CD4-positive, CD25-positive, alpha-beta regulatory T cell (primary cell): ENCODE data around the gene POU2F2. TPM values are rescaled to one million over a fixed set of nuclear protein-coding genes. Genes with fewer than 3 reads are reported as not detected.

Source experiments
- ATAC-seq, 2 donors: fragments of 150-1000 bp; cut with Tn5 transposase; one replicate each; pipeline ENCODE4 v1.10.0; 2021; ENCODE audit warnings: low read depth in 2 of 2, moderate number of reproducible peaks in 2 of 2, moderate library complexity in 1 of 2
- DNase-seq, 3 donors: peaks; one replicate each; pipeline versions ENCODE4 v3.0.0 to v3.0.0-alpha.2; 2012 to 2022; ENCODE audit warnings: mixed read lengths in 1 of 3
- H3K27ac ChIP-seq: one replicate; pipeline ENCODE4 v1.7.0; 2013; ENCODE audit warnings: mild to moderate bottlenecking, low read length; ENCODE audit not compliant: insufficient read depth, poor library complexity, severe bottlenecking
- H3K27me3 ChIP-seq: one replicate; pipeline ENCODE4 v1.7.0; 2013; ENCODE audit warnings: low read length; ENCODE audit not compliant: control insufficient read depth, insufficient read depth
- H3K36me3 ChIP-seq: one replicate; pipeline ENCODE4 v1.7.0; 2013; ENCODE audit warnings: mild to moderate bottlenecking, low read length, moderate library complexity; ENCODE audit not compliant: control insufficient read depth, insufficient read depth
- H3K4me1 ChIP-seq: 2 replicates; pipeline ENCODE4 v1.7.0; 2013; ENCODE audit warnings: mild to moderate bottlenecking, low read length; ENCODE audit not compliant: insufficient read depth, control insufficient read depth, poor library complexity, severe bottlenecking
- H3K4me3 ChIP-seq: one replicate; pipeline ENCODE4 v1.7.0; 2013; ENCODE audit warnings: low read depth, mild to moderate bottlenecking, low read length, moderate library complexity
- H3K9me3 ChIP-seq, 2 experiments: 1 replicate in 1 of 2; 2 replicates in 1 of 2; pipeline ENCODE4 v1.7.0; 2013; ENCODE audit warnings: low read length in 2 of 2, mild to moderate bottlenecking in 1 of 2, moderate library complexity in 1 of 2; ENCODE audit not compliant: control insufficient read depth in 2 of 2
- H3K27ac Mint-ChIP-seq, 3 donors: one replicate each; pipeline ENCODE4 v1.8.0; 2020 to 2022; ENCODE audit warnings: mild to moderate bottlenecking in 3 of 3, mixed read lengths in 3 of 3, moderate library complexity in 2 of 3
- H3K27me3 Mint-ChIP-seq: one replicate; pipeline ENCODE4 v1.8.0; 2022; ENCODE audit warnings: mild to moderate bottlenecking, mixed read lengths
- H3K36me3 Mint-ChIP-seq: one replicate; pipeline ENCODE4 v1.8.0; 2020; ENCODE audit warnings: mixed read lengths
- H3K4me1 Mint-ChIP-seq, 4 donors: one replicate each; pipeline ENCODE4 v1.8.0; 2020 to 2022; ENCODE audit warnings: mixed read lengths in 4 of 4, mild to moderate bottlenecking in 1 of 4
- H3K4me3 Mint-ChIP-seq, 4 donors: one replicate each; pipeline ENCODE4 v1.8.0; 2020 to 2022; ENCODE audit warnings: mild to moderate bottlenecking in 4 of 4, mixed read lengths in 4 of 4, moderate library complexity in 3 of 4
- H3K9me3 Mint-ChIP-seq, 7 donors: one replicate each; pipeline ENCODE4 v1.8.0; 2020 to 2022; ENCODE audit warnings: mixed read lengths in 7 of 7, mild to moderate bottlenecking in 3 of 7, moderate library complexity in 2 of 7
- polyA plus RNA-seq, 4 donors: library from polyadenylated mRNA; unstranded; fragments of 300-500 nt; fragmentation: Illumina TruSeq; gene quantifications; one replicate each; pipeline ENCODE4 v1.2.3, GENCODE V29; 2021
- total RNA-seq: library from RNA; stranded (reverse); gene quantifications from one replicate; pipeline ENCODE4 v1.2.3, GENCODE V29; 2022

The POU2F2 gene
- total and polyA plus RNA-seq, 5 donors from 2014 or later, result 4.2 to 48.9 (median 7.2) TPM

- H3K27ac Mint-ChIP-seq, result peak within 1 kb of the TSS; percentile 98 to 100 (median 100)
- H3K27me3 Mint-ChIP-seq, result peaks cover 8% of the 10 kb centered on the region
- Histone ChIP-seq H3K27ac (peak within 1 kb of the TSS; percentile 98), H3K27me3 (no peaks in the 10 kb centered on the region), H3K36me3 (peaks cover 20% of the 10 kb centered on the region), H3K4me3 (peak within 1 kb of the TSS; percentile 92), H3K4me1 (peaks cover 27% of the 10 kb centered on the region), H3K9me3 (no peaks in the 10 kb centered on the region)
- H3K4me1 Mint-ChIP-seq, result peaks cover 4 to 39% (median 28%) of the 10 kb centered on the region in 4 donors
- DNase-seq (peak; percentile 96 to 100 (median 98)), ATAC-seq (peak; percentile 96 to 97)
- peak within 1 kb of the TSS; percentile 91 to 99 (median 96) for H3K4me3 Mint-ChIP-seq
- H3K36me3 Mint-ChIP-seq, result peaks cover 27% of the 10 kb centered on the region
- H3K9me3 Mint-ChIP-seq, result no peaks in the 10 kb centered on the region
Measured at GRCh38 chr19:42075616-42076379, 56.4 kb downstream of the POU2F2 start, which contains the start of gene ZNF574. TSS of gene ZNF574 (plus strand) at chr19:42076166. CDS start at chr19:42078607, 2,441 bp downstream.

DNA sequence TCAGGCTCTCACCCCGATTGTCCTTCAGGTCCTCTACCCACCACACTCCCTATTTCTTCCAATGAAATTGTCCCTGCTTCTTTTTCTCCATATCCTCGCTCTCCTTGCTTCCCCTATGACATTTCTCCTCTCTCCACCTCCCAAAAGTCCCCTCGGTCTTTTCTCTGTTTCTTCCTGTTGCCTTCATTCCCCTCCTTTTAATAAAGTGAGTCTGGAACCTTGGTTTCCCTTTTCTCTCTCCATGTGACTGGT, 57.0 kb downstream of the POU2F2 start:
- no peaks in the 10 kb centered on the region for H3K9me3 Mint-ChIP-seq
- ATAC-seq (no peak), DNase-seq (no peak)
- H3K36me3 Mint-ChIP-seq, result peaks cover 27% of the 10 kb centered on the region
- Histone ChIP-seq H3K4me1 (peaks cover 27% of the 10 kb centered on the region), H3K27me3 (no peaks in the 10 kb centered on the region), H3K27ac (peak overlapping the region; percentile 98), H3K9me3 (no peaks in the 10 kb centered on the region), H3K36me3 (peaks cover 19% of the 10 kb centered on the region), H3K4me3 (peak overlapping the region; percentile 91)
- H3K4me3 Mint-ChIP-seq, result peak overlapping the region; percentile 91 to 99 (median 96)
- peaks cover 8% of the 10 kb centered on the region for H3K27me3 Mint-ChIP-seq
- peak overlapping the region; percentile 98 to 100 (median 100) for H3K27ac Mint-ChIP-seq
- H3K4me1 Mint-ChIP-seq, result peaks cover 4 to 39% (median 28%) of the 10 kb centered on the region in 4 donors

GRCh38 chr19:42074513-42075363, 57.5 kb downstream of the POU2F2 start:
- Histone ChIP-seq H3K27me3 (no peaks in the 10 kb centered on the region), H3K36me3 (peaks cover 14% of the 10 kb centered on the region), H3K9me3 (no peaks in the 10 kb centered on the region), H3K27ac (peak overlapping the region; percentile 98), H3K4me3 (peak overlapping the region; percentile 91), H3K4me1 (peaks cover 27% of the 10 kb centered on the region)
- Mint-ChIP-seq H3K36me3 (peaks cover 27% of the 10 kb centered on the region), H3K27me3 (peaks cover 8% of the 10 kb centered on the region), H3K9me3 (no peaks in the 10 kb centered on the region), H3K4me3 (peak overlapping the region; percentile 91 to 99 (median 96)), H3K27ac (peak overlapping the region; percentile 98 to 100 (median 100)), H3K4me1 (peaks cover 4 to 39% (median 28%) of the 10 kb centered on the region in 4 donors)
- peak in 1 of 3 donors; percentile 16 for DNase-seq
- ATAC-seq, result no peak

DNA sequence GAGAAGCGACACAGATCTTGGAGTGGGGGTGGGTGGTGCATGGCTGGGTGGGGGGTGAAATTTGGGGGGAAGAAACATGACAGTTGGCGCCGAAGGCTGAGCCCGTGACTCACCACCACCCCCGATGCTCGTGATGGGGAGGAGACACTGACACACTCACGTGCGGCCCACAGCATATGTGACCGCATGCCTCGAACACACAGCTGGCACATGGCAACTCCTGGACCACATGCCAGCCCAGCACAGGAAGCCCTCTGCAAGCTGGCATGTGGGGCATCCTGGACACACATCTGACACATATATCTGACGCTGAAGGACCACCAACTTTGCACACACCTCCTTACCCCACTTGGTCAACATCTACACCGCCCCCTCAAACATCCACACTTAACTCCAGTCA, 61.0 kb downstream of the POU2F2 start:
- H3K27me3 ChIP-seq, result no peaks in the 10 kb centered on the region
- no peak overlapping the region for H3K4me3 ChIP-seq
- H3K36me3 ChIP-seq, result no peaks in the 10 kb centered on the region
- Mint-ChIP-seq H3K4me3 (peak overlapping the region in 1 of 4 donors; percentile 60), H3K36me3 (peaks cover 7% of the 10 kb centered on the region), H3K4me1 (peaks cover 4 to 16% (median 10%) of the 10 kb centered on the region in 4 donors), H3K27ac (no peak overlapping the region), H3K9me3 (no peaks in the 10 kb centered on the region), H3K27me3 (peaks cover 8% of the 10 kb centered on the region)
- H3K27ac ChIP-seq, result no peak overlapping the region
- no peak for DNase-seq
- H3K9me3 ChIP-seq, result no peaks in the 10 kb centered on the region
- no peak for ATAC-seq
- peaks cover 10% of the 10 kb centered on the region for H3K4me1 ChIP-seq

DNA sequence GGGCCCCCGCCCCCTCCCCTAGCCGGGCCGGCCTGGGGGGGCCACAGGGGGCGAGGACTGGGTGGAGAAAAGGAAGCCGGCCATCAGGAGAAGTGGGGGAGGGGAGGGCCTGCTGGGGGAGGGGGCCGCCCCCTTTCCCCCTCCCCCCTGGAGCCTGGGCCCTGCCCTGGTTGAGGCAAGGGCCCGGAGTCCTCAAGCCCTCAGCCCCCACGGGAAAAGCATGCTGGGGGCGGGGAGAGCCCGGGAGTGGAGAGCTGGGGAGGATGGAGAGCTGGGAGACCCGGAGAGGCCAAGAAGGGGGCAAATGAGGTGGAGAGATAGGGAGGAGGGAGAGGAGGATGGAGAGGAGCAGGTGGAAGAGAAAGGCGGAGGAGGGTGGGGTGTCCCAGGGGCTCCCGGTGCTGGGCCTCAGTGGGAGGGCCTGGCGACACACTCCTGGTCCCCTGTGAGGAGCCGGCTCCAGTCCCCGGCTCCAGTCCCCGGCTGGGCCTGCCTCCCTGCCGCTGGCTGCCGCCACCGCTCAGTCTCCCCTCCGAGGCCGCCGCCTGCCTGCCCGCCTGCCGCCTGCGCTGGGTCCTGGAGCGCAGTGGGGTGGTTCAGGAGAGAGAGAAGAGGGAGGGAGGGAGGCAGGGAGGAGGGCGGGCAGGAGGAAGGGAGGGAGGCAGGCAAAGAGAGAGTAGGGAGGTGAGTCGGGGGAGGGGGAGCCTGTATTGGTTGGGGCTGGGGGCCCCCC, 62.5 kb downstream of the POU2F2 start, which contains the start of gene GRIK5:
Gene GRIK5 (minus strand): TSS at position 588 of the 733 bp plus-strand sequence. CDS start 4,436 bp downstream, outside the sequence.
- H3K4me3 ChIP-seq, result no peak within 1 kb of the TSS
- H3K4me1 ChIP-seq, result peaks cover 2% of the 10 kb centered on the region
- H3K4me1 Mint-ChIP-seq, result peaks cover 0 to 4% (median 3%) of the 10 kb centered on the region in 4 donors
- ATAC-seq (no peak), DNase-seq (no peak)
- peak within 1 kb of the TSS in 1 of 3 donors; percentile 51 for H3K27ac Mint-ChIP-seq
- H3K27me3 Mint-ChIP-seq, result peaks cover 4% of the 10 kb centered on the region
- no peak within 1 kb of the TSS for H3K27ac ChIP-seq
- peak within 1 kb of the TSS in 3 of 4 donors; percentile 39 to 60 (median 50) for H3K4me3 Mint-ChIP-seq
- H3K9me3 ChIP-seq, result no peaks in the 10 kb centered on the region
- no peaks in the 10 kb centered on the region for H3K27me3 ChIP-seq
- H3K9me3 Mint-ChIP-seq, result no peaks in the 10 kb centered on the region
- no peaks in the 10 kb centered on the region for H3K36me3 ChIP-seq
- no peaks in the 10 kb centered on the region for H3K36me3 Mint-ChIP-seq

GRCh38 chr19:42068756-42069571, 63.3 kb downstream of the POU2F2 start:
- ATAC-seq (no peak), DNase-seq (no peak)
- Mint-ChIP-seq H3K27me3 (peaks cover 4% of the 10 kb centered on the region), H3K9me3 (no peaks in the 10 kb centered on the region), H3K4me3 (no peak overlapping the region), H3K27ac (no peak overlapping the region), H3K4me1 (peaks cover 0 to 4% (median 0%) of the 10 kb centered on the region in 4 donors), H3K36me3 (no peaks in the 10 kb centered on the region)
- Histone ChIP-seq H3K4me3 (no peak overlapping the region), H3K27ac (no peak overlapping the region), H3K4me1 (peaks cover 2% of the 10 kb centered on the region), H3K36me3 (no peaks in the 10 kb centered on the region), H3K27me3 (no peaks in the 10 kb centered on the region), H3K9me3 (no peaks in the 10 kb centered on the region)

GRCh38 chr19:42068361-42068755, 63.9 kb downstream of the POU2F2 start:
- Histone ChIP-seq H3K4me3 (no peak overlapping the region), H3K9me3 (no peaks in the 10 kb centered on the region), H3K4me1 (peaks cover 2% of the 10 kb centered on the region), H3K27ac (no peak overlapping the region), H3K27me3 (no peaks in the 10 kb centered on the region), H3K36me3 (no peaks in the 10 kb centered on the region)
- Mint-ChIP-seq H3K4me1 (peaks cover 0 to 4% (median 0%) of the 10 kb centered on the region in 4 donors), H3K4me3 (no peak overlapping the region), H3K27ac (no peak overlapping the region), H3K36me3 (no peaks in the 10 kb centered on the region), H3K27me3 (peaks cover 4% of the 10 kb centered on the region), H3K9me3 (no peaks in the 10 kb centered on the region)
- ATAC-seq (no peak), DNase-seq (no peak)
